GM21825 (cell line): ENCODE measurements around the gene HDGFL2.

Experiments
- ATAC-seq: cut with Tn5 transposase; IDR thresholded peaks from one replicate; pipeline ENCODE4 v1.9.1; 2021; ENCODE audit warnings: mild to moderate bottlenecking, moderate library complexity; ENCODE audit not compliant: unreplicated experiment

Gene HDGFL2

GRCh38 chr19:4472174-4472974 is at the start of gene HDGFL2:
HDGFL2 (plus strand) TSS chr19:4472297; CDS start chr19:4472351, 54 bp downstream.
- peak; percentile 0 for ATAC-seq

DNA sequence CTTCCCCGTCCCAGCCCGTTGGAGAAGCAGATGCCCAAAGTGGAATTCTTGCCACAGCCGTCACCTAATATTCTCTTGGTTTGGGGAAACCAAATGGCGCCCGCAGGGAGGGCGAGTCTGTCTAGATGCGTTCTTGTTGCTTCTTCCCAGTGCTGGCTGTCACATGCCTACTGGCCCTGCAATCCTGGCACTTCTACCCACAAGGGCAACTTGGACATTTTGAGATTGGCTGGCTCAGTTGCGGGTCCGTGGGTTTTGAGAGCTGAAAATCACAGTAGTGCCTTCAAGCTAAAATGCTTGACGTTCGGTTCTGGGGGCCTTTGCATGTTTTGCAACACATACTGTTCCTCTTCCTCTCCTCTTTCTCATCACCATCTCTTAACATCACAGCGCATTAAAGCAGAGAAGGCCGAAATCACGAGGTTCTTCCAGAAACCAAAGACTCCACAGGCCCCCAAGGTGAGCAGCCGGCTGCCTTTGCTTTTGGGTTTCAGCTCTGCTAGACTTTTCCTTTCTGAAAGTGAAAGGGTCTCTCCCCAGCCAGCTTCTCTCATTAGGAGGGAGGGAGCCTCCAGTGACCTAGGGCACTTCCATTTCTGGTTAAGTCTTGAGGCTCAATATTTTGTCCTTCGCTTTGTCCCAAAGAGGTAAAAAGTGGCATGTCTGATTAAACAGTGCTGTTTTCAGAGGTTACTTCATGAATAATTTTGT is 48.5 kb upstream of the HDGFL2 start:
- no peak for ATAC-seq

- no peak for ATAC-seq
These were observed 46.6 kb upstream of the HDGFL2 start for GRCh38 chr19:4425537-4425936.

- ATAC-seq: no peak
These were observed 43.6 kb upstream of the HDGFL2 start for GRCh38 chr19:4428326-4428975.

DNA sequence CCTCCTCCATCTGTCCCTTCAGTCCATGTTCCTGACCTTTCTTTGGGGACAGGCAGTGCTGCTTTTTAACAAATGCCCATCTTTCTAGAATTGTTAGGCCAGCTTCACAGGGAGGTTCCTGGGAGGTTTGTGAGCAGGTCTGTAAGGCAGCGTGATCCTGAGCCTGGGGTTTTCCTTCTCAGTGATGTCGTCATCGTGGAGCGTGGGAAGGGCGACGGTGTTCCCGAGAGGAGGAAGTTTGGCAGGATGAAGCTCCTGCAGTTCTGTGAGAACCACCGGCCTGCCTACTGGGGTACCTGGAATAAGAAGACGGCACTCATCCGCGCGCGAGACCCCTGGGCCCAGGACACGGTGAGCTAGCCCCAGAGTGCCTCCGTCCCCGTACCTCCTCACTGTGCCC is 42.8 kb upstream of the HDGFL2 start:
- no peak for ATAC-seq

- ATAC-seq: no peak
These were observed 42.3 kb upstream of the HDGFL2 start for GRCh38 chr19:4429771-4430171.

DNA sequence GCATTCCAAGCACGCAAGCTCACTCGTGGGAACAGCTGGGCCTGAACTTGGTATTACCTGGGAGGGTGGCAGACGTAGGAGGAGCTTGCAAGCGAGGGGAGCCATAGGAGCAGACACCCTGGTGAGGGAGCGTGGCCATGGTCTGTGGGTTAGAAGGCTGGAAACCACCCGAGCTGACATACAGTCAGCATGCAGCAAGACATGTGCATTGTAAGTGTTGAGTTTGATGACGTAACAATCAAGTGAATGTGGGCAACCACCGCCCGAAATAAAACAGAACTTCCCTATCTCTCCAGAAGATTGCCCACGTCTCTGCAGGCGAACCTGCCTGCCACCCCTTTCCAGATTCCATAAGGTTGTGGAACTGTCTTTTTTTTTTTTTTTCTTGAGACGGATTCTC is 41.3 kb upstream of the HDGFL2 start:
- no peak for ATAC-seq

DNA sequence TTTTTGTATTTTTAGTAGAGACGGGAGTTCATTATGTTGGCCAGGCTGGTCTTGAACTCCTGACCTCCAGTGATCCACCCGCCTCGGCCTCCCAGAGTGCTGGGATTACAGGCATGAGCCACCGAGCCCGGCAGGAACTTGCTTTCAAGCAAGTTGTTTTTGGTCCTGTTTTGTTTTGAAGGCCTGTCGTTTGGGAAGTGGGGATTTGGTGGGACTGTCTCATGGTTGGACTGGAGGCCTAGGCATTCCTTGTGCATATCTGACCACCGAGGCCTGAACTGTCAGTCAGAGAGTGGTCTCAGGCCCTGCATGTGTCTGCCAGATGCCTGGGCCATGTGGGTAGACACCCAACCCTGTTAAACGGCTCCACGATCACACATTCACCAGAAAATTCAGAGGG is 40.8 kb upstream of the HDGFL2 start:
- ATAC-seq: no peak

- ATAC-seq: no peak
These were observed 40.1 kb upstream of the HDGFL2 start for GRCh38 chr19:4431808-4432674.

DNA sequence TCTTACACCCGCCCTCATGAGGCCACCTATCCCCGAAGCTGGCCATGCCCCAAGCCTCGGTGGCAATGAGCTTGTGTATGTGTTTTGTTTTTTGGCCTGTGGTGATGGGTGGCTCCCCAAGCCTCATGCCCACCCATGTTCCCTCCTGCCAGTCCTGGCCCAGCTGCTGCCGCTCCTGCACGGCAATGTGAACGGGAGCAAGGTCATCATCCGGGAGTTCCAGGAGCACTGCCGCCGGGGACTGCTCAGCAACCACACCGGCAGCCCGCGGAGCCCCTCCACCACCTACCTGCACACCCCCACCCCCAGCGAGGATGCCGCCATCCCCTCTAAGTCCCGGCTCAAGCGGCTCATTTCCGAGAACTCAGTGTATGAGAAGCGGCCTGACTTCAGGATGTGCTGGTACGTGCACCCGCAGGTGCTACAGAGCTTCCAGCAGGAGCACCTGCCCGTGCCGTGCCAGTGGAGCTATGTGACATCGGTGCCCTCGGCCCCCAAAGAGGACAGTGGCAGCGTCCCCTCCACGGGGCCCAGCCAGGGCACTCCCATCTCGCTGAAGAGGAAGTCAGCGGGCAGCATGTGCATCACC is 39.1 kb upstream of the HDGFL2 start:
- no peak for ATAC-seq

- ATAC-seq: no peak
These were observed 37.7 kb upstream of the HDGFL2 start for GRCh38 chr19:4434391-4434790.

- ATAC-seq: no peak
These were observed 35.9 kb upstream of the HDGFL2 start for GRCh38 chr19:4436231-4436630.

DNA sequence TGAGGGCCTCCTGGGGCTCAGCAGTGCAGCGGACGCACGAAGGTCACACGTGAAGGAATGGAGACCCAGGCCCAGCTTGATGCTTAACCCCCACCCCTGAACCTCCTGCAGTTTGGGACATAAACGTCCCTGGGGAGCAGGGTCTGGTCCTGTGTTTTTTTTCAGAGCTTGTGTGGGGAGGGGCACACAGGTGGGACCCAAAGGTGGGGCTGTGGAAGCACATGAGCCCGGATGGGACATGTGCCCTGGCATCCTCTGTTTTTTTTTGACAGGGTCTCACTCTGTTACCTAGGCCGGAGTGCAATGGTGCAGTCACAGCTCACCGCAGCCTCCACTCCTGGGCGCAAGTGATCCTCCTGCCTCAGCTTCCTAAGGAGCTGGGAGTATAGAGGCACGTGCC is 35.0 kb upstream of the HDGFL2 start:
- no peak for ATAC-seq

- ATAC-seq: no peak
These were observed 32.9 kb upstream of the HDGFL2 start for GRCh38 chr19:4439243-4439642.

DNA sequence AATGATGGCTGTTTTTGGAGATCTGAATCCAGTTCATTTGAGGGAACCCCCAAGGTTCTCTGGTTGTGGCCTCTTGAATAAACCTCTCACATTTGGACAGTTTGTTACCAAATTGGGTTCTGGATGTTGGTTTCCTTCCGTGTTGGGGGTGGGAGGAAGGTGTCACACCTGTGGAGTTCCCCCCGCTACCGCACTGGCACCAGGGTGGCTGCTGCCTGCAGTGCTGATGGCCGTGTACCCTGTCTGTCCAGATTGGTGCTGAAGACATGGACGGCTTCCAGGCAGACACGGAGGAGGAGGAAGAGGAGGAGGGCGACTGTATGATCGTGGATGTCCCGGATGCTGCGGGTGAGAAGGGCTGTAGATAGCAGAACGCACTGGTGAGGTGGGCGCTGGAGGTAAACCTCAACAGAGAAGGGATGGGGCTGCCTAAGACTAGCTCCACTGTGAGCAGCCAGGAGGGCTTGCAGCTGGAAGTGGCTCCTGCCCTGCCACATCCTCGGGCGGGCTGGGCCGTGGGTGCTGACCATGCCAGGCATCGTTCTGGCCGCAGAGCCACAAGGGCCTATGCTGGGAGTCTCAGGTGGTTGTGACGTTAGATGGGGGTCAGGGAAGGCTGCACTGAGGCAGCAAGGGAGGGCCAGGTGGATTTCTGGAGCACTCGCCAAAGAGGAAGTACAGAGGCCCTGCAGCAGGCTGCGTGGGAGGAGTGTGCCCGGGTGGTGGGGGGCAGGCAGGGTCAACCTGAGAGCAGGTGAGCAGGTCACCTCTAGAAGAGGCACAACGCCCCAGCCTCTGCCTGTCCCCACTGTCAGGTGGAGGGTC is 29.9 kb upstream of the HDGFL2 start:
- ATAC-seq: no peak

DNA sequence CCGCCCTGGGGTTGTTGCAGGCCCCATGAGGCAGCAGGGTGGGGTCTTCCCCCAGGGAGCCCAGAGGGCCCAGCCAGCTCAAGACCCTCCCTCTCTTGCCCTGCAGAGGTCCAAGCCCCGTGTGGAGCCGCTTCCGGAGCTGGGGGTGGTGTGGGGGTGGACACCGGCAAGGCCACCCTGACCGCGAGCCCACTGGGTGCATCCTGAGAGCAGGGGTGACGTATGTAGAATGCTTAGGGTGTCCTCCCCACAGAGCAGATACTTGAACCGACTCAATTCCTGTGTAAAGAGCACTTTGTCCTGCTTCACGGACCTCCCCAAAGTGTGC is 29.3 kb upstream of the HDGFL2 start:
- ATAC-seq: no peak

GRCh38 chr19:4443188-4443587 is 28.9 kb upstream of the HDGFL2 start:
- ATAC-seq: no peak

DNA sequence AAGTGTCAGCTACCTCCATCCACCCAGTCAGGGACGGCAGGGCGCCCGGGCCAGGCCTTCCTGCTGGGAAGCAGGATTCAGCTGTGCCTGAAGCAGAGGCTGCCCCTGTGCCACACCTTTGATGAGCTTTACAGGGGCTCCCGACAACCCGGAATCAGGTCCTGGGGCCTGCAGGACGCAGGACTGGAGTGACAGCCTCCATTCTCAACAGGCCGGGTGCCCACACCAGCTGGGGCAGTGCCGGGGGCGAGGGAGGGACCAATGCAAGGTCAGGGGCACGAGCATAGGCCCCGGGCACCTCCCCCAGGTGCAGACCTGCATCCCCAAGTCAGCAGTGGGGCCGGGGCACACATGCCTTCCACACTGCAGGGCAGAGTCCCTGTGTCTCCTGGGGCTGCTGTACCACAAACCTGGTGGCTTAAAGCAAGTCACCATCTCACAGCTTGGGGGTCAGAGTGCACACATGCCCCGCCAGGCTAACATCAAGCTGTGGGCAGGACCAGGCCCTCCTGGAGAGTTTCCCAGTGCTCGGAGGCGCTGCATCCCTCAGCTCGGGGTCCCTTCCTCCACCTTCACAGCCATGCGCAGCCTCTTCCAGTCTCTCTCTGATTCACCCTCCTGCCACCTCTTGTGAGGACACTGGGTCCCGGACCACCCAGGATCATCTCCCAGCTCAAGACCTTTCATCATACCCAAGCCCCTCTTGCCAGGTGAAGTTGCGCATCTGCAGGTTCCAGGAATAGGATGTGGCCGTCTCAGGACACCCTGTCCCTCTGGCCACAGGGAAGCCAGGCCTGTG is 27.9 kb upstream of the HDGFL2 start:
- ATAC-seq: no peak
